Tibial nerve (tissue), 4 donors: ENCODE data around the gene HPRT1.

Source experiments
- EP300 ChIP-seq, 2 donors: sonication (generic); formaldehyde crosslinking; IDR thresholded peaks; one replicate each; pipeline ENCODE4 v1.6.1; 2017; ENCODE audit warnings: antibody characterized with exemption in 2 of 2, mild to moderate bottlenecking in 1 of 2
- POLR2A ChIP-seq, 2 donors: fragments of 450-650 bp; IDR thresholded peaks; one replicate each; pipeline ENCODE4 v1.6.1; 2017; ENCODE audit warnings: antibody characterized with exemption in 2 of 2, mild to moderate bottlenecking in 2 of 2, moderate library complexity in 2 of 2
- TF ChIP-seq, protein P1 (sequence below), 5 experiments: fragments of 200-600 bp in 3 of 5; fragments of 450-650 bp in 2 of 5; sonication (generic) in 3 of 5; IDR thresholded peaks; one replicate each; pipeline ENCODE4 v1.5.1; 2016 to 2019; ENCODE audit warnings: antibody characterized with exemption in 5 of 5, mild to moderate bottlenecking in 3 of 5, moderate library complexity in 2 of 5

DNA sequence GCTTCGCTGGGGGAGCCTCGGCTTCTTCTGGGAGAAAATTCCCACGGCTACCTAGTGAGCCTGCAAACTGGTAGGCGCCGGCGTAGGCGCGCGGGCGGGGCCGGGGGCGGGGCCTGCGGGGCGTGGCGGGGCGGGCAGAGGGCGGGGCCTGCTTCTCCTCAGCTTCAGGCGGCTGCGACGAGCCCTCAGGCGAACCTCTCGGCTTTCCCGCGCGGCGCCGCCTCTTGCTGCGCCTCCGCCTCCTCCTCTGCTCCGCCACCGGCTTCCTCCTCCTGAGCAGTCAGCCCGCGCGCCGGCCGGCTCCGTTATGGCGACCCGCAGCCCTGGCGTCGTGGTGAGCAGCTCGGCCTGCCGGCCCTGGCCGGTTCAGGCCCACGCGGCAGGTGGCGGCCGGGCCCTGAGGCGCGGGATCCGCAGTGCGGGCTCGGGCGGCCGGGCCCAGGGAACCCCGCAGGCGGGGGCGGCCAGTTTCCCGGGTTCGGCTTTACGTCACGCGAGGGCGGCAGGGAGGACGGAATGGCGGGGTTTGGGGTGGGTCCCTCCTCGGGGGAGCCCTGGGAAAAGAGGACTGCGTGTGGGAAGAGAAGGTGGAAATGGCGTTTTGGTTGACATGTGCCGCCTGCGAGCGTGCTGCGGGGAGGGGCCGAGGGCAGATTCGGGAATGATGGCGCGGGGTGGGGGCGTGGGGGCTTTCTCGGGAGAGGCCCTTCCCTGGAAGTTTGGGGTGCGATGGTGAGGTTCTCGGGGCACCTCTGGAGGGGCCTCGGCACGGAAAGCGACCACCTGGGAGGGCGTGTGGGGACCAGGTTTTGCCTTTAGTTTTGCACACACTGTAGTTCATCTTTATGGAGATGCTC is at the start of gene HPRT1:
- TF ChIP-seq, protein P1, sequence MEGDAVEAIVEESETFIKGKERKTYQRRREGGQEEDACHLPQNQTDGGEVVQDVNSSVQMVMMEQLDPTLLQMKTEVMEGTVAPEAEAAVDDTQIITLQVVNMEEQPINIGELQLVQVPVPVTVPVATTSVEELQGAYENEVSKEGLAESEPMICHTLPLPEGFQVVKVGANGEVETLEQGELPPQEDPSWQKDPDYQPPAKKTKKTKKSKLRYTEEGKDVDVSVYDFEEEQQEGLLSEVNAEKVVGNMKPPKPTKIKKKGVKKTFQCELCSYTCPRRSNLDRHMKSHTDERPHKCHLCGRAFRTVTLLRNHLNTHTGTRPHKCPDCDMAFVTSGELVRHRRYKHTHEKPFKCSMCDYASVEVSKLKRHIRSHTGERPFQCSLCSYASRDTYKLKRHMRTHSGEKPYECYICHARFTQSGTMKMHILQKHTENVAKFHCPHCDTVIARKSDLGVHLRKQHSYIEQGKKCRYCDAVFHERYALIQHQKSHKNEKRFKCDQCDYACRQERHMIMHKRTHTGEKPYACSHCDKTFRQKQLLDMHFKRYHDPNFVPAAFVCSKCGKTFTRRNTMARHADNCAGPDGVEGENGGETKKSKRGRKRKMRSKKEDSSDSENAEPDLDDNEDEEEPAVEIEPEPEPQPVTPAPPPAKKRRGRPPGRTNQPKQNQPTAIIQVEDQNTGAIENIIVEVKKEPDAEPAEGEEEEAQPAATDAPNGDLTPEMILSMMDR (IDR thresholded peaks at IDR 0.05): no peak
- TF ChIP-seq POLR2A (IDR thresholded peaks at IDR 0.05) (peak; percentile 28 to 38), EP300 (IDR thresholded peaks at IDR 0.05) (peak in 1 of 2 donors; percentile 65)
